CD4-positive, alpha-beta T cell treated with Interleukin-10 for 1 hour (primary cell): ENCODE data around the gene EFCAB5.
"Not testable (repeated sequence)": the region's sequence is repeated elsewhere in the genome, so short reads cannot be mapped to it uniquely, and the experiment has no call there.

Experiments
- DNase-seq: peaks from one replicate; pipeline ENCODE4 v3.0.0-alpha.2; 2020

The EFCAB5 gene

DNA sequence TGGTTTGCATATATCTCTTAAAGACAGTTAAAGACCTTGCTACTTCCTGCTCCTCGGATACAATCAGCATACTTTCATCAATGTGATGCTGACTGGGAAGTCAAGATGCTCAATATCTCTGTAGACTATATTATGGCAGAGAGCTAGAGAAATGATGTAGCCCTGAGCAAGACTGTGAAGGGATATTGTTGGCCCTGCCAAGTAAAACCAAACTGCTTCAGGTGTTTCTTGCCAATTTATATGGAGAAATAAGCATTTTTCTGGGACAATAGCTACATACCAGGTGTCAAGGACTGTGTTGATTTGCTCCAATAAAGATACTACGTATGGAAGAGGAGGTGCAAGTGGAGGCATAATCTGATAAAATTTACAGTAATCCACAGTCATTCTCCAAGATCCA is 4.7 kb upstream of the EFCAB5 start:
- no peak for DNase-seq

DNA sequence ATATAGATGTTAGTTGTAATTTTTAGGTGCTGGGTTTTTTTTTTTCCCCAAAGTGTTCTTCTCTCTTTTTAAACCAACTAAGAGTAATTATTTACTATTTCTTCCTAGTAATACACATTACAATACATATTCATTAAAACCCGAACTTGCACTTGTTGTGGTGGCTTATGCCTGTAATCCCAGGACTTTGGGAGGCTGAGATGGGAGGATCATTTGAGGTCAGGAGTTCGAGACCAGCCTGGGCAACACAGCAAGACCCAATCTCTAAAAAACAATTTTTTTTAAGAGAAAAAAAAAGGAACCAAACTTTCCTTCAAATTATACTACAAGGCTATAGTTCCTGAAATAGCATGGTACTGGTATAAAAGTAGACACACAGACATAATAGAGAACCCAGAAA is 3.8 kb downstream of the EFCAB5 start:
- DNase-seq, result no peak

DNA sequence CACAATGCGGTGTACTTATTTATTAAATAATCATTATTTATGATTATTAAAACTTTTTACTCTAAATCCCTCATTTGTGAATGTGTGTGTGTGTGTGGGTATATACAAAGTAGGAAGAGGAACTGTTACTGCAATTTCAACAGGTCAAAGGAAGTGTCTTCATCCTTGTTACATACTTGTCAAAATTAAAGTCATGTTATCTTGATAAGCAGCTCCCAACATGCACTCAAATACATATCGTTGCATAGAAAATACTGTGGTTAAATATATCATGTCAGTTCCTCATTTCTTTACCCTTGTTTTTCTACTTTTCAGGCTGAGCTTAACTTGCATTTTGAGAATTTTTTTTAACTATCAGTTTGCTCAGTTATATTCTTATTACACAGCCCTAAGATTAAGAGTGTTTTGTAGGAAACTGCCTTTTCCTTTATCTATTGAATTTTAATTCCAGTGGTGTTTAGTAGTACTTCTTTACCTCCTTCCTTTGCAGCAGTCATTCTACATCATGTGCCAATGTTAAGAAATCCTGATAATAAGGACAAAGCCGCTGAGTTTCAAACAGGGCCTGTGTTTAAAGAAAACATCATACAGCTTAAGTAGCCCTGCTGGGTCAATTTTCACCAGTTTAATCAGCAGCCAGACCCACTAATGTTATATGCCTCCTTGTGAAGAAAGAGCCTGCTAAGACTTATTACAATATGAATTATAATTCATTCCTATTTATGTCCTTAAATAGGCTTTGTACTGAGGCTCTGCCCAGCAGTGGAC is 7.2 kb downstream of the EFCAB5 start:
- DNase-seq, result no peak

DNA sequence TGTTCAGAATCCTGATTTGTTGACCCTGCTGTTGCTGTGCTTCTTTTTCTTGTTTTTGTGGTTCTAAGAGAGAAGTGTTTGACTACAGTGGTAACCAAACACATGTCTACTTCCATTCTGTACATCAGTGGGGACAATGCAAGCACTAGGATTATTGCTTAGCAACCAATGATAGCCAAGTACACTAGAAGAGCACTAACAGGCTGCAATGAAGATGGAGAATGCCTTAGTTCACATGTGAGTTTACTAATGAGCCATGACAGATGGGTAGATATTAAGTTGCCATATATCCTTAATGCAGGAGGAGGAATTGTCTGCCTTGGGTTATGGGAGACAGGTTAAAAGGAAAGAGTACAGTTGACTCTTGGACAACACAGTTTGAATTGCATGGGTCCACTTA is 8.3 kb downstream of the EFCAB5 start:
- no peak for DNase-seq

DNA sequence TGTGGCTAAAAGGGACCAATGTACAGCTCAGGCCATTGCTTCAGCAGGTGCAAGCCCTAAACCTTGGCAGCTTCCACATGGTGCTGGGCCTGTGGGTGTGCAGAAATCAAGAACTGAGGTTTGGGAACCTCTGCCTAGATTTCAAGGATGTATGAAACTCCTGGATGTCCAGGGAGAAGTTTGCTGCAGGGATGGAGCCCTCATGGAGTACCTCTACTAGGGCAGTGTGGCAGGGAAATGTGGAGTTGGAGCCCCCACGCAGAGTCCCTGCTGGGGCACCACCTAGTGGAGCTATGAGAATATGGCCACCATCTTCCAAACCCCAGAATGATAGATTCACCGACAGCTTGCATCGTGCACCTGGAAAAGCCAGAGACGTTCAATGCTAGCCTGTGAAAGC is 13.0 kb downstream of the EFCAB5 start:
- DNase-seq, result no peak

DNA sequence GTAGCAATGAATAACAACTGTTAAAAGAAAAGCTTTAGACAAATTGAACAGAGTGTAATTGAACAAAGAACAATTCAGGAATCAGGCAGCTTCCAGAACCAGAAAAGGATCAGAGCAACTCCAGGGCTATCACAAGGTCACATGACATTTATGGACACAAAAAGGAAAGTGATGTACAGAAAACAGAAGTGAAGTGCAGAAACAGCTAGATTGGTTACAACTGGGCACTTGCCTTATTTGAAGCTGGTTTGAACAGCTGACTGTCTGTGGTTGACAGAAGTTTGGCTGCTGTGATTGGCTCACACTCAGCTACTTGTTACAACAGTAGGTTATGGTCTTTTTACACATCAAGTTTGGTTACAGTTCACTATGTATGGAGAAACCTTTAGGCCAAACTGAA is 14.8 kb downstream of the EFCAB5 start:
- DNase-seq, result no peak

DNA sequence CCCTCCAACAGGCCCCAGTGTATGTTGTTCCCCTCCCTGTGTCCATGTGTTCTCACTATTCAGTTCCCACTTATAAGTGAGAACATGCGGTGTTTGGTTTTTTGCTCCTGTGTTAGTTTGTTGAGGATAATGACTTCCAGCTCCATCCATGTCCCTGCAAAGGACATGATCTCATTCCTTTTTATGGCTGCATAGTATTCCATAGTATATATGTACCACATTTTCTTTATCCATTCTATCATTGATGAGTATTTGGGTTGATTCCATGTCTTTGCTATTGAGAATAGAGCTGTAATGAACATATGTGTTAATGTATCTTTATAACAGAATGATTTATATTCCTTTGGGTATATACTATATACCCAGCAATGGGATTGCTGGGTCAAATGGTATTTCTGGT is 16.1 kb downstream of the EFCAB5 start:
- DNase-seq, result not testable (repeated sequence)

DNA sequence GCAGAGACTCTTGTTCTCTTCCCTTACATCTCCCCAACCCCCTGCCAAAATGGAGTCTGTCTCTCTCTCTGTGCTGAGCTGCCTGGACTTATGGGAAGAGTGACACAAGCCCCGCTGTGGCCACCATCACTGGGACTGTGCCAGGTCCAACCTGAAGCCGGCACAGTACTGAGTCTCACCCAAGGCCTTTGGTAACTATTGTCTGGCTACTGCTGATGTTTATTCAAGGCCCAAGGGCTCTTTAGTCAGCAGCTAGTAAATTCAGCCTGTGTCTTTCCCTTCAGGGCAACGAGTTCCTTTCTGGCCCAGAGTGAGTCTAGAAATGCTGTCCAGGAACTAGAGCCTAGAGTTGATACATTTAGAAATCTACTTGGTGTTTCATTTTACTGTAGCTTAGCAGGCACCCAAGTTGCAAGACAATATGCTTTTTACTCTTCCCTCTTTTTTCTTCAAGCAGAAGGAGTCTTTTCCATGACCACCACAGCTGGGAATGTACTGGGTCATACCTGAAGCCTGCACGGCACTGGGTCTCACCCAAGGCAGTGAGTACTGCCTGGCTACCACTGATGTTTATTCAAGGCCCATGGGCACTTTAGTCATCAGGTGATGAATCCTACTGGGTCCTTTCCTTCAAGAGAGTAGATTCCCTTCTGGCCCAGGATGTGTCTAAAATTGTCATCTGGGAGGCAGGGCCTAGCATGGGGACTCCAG is 17.7 kb downstream of the EFCAB5 start:
- no peak for DNase-seq

DNA sequence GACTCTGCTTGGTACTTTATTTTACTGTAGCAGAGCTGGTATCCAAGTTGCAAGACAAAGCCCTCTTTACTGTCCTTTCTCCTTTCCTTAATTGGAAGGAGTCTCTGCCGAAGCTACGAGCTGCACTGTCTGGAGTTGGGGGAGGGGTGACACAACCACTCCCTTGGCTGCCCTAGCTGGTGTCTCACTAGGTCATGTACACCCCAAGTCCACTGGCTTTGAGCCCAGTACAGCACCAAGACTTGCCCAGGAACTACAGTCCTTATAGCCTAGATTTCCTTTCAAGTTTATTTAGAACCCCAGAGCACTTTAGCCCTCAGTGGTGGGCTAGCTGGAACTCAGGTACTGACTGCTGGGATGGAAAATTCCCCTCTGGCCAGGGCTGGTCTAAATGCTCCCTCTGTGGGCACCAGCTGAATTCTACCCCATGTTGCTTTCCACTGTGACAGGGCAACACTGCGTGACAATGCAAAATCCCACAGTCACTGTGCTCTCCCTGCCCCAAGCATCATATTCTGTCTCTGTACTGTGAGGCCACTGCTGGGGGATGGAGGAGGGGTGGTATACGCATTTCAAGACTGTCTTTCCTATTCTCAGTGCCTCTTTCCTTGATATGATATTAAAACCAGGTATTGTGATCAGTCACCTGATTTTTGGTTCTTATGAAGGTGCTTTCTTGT is 18.4 kb downstream of the EFCAB5 start:
- no peak for DNase-seq

DNA sequence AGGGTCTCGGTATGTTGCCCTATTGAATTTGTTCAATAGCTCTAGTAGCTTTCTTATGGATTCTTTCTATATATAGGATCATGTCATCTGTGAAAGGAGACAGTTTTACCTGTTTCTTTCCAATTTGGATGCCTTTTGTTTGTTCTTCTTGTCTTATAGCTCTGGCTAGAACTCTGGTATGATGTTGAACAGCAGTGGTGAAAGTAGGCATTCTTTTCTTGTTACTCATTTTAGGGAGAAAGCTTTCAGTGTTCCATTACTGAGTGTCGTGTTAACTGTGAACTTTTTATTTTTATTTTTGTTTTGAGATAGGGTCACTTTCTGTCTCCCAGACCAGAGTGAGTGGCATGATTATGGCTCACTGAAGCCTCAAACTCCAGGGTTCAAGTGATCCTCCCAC is 21.2 kb downstream of the EFCAB5 start:
- DNase-seq, result no peak

DNA sequence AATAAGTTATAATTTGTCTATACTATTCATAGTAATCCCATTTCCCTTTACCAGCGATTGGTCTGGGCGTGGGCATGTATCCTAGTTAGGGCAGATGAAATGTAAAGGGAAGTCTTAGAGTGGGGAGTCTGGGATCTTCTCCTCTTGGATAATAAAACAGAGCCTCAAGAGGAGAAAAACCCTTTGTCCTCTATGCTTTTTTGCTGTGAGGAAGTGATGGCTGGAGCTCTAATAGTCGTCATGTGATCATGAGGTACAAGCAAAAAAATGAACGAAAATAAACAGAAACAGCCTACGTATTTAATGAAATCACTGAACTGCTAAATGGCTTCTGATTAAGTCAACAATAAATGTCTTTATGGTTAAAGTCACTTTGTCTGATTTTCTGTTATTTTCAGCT is 26.8 kb downstream of the EFCAB5 start:
- no peak for DNase-seq

DNA sequence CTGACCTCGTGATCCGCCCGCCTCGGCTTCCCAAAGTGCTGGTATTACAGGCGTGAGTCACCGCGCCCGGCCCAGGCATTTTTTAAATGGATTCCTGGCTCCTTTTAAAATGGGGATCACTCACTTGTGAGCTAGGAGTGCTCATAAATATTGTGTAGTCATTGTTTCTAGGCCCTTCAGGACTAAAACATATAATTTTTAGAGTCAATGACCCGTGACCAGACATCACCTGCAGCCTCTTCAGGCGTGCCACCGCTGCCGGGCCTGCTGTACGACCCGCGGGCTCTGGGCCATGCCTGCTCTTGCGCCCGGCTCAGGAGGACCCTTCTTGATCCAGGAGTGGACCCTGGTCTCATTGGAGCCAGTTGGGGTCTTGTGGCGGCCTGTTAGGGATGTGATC is 30.8 kb downstream of the EFCAB5 start:
- no peak for DNase-seq

DNA sequence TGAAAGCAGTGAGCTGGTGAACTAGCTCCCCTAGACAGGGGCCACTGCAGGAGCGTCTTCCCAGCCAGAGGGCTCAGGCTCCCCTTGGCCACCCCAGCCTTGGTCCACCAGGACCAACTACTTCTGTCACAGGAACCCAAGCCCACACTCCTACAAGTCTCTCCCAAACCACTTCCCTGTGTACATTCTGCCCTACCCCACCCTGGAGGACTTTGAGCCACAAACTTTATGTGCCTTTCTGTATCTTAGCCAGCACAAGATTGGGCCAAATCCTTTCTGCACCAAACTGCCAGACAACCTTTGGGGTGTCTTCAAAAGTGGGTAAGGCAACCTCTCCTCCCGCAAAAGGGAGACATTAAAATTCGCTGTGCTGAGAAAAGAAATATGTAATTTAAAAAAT is 31.6 kb downstream of the EFCAB5 start:
- DNase-seq, result no peak

DNA sequence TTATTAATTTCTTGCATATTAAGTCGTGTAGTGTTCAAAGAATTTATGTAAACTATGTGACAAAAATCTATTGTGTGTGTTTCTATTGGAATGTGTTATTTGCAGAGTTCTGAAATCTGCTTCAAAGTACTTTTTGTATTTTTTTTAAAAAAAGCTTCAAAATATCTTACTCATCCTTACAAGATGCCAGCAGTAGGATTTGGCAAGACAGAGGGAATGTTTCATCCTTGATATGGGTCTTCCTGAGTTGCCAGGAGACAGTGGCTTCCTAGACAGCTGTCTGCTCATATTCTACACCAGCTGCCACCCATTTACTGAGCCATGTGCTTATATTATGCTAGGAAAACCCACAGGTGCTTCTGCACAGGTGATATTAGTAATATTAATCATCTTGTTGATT is 36.4 kb downstream of the EFCAB5 start:
- DNase-seq, result no peak

DNA sequence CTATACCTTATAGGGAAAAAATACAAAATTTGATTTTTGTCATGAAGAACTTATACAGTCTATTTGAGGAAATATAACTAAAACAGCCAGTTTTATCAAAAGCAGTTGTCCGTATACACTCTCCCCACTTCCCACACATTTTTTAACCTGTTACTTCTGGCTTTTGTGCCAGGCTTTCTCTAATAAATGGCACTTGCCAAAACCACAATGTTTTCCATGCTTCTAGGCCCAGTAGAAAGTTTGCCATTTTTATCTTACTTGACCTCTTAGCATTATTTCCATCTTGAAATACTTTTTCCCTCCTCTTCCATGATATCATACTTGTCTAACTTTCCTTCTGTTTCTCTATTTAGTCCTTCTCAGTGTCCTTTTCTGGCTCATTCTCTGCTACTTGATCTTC is 38.8 kb downstream of the EFCAB5 start:
- DNase-seq, result no peak

DNA sequence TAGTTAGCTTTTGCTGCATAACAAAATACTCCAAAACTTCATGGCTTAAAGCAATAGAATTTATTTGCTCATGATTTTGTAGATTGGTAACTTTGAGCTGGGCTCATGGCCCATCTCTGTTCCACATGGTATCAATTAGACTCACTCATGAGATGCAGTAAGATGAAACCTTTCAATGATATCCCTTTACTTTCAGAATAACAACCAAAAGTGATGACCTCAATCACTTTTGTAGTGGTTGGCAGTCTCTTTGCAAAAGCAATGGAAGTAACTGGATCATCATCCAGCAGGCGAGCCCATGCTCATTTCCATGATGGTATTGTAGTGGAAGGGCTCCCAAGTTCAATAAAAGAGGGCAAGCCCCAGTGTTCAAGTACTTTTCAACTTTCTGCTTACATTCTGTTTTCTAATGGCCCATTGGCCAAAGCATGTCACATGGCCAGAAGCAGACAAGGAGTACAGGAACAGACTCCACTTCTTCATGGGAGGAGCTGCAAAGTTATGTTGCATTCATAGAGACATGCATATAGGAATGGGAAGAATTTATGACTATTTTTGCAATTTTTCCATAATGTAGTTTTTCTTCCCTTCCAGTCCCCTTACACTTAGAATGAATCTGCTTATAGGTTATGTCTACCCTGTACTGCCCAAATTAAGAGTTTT is 41.7 kb downstream of the EFCAB5 start:
- DNase-seq, result no peak

DNA sequence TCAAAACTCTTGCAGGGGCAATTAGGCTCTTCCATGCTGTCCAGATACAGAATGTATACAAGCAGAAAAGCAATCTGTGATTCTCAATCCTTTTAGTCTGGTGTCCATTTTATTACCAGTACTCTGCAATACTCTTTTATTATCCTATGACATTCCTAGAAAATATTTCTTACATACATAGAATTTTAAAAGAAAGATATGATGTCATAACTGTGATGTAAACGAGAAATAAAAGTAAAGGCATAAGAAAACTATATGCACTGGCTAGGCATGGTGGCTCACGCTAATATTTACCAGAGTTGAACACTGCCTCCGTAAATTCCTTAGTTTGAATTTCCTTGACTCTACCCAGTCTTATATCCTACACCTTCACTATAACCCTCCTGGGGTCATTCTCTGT is 55.0 kb downstream of the EFCAB5 start:
- DNase-seq, result no peak

DNA sequence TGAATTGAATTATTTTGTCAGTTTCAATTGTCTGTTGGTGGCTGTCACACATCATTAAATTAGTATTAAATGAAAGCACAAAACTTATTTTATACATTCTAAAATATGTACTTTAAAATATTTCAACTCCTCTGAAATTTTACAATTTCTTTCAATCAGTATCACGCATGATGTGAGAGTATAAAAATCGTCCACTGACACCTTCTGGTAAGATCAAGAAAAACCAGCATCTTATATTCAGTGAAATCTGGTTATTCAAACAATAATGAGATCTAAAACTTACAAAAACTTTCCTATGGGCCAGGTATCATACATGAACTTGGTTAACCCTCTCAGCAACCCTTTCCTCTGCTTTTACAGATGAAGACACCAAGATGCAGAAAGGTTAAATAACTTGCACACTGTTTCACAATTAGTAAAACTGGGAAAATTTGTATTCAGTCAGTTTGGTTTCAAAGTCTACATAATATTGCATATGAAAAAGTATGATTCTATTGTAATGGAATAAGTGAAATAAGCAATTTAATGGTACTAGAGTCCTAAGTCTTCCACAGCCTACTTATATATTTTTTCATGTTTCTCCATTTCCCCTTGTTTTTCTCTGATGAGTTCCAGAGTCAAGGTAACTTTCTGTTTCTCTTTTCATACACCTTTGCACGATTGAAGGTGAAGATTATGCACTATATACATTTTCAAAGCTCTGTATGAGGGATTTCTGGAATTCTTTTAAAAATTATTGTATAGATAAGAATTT is 58.7 kb downstream of the EFCAB5 start:
- no peak for DNase-seq

DNA sequence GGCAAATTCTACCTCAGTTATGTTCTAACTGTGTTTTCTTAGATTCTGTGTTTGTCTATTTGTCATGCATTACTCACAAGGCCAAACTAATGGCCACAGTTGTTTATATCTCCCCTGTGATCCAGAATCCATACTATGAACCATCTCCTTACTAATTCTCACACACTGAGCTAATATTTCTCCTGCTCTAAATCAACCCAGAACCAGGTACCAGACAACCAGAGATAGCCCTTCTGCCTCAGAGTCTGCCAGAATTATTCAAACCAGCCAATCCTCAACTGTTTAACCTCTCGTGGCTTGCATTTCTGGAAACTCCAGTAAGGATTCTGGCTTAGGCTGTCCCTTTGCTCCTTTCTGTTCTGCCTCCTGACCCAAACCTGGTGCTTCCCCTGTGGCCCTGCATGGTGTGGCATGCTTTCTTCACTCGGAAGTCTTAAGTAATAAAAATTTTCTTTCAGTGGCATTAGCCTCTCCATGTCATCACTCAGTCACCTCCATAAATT is 59.4 kb downstream of the EFCAB5 start:
- DNase-seq, result no peak

DNA sequence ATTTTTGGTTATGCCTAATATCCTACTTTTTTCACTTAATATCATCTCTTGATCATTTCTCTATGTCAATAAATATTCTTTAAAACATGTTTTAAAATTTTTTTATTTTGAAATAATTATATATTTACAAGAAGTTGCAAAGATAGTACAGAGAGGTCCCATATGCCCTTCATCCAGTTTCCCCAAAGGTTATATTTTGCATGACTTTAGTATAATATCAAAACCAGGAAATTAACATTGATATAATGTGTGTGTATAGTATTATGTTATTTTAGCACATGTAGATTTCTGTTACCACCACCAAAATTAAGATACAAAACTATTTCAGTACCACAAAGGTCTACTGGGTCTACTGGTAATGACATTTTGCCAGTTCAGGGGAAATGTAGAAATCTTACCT is 60.7 kb downstream of the EFCAB5 start:
- no peak for DNase-seq

DNA sequence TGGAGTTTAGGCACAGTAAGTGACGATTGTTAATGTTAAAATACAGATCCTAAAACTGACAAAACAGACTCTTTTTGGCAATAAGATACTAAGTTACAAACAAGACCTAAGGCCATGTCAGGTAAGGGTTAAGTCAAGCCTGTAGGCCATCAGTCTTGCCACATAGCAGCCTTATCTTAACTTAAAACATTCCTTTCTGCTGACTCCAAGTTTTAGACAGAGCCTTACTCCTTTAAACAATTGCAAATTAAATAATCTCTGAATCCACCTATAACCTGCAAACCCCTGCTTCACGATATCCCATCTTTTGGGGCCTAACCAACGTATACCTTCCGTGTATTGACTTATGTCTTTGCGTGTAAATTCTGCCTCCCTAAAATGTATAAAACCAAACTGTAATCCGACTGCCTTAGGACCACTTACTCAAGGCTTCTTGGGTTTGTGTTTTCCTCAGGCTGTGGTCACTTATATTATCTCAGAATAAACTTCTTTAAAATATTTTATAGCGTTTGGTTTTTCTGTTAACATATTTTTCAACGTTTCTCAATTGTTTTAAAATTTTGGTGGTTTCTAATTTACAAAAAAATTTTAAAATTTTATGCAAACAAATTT is 64.4 kb downstream of the EFCAB5 start:
- DNase-seq, result no peak

DNA sequence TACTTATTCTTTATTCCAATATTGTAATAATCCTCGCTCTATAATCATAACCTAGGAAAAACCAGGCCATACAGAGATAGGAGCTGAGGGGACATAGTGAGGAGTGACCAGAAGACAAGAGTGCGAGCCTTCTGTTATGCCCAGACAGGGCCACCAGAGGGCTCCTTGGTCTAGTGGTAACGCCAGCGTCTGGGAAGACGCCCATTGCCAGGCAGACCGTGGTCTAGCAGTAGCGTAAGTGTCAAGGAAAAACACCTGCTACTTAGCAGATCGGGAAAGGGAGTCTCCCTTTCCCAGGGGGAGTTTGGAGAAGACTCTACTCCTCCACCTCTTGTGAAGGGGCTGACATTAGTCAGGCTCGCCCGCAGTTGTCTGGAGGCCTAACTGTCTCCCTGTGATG is 70.5 kb downstream of the EFCAB5 start:
- not testable (repeated sequence) for DNase-seq
